Hepatocyte (in vitro differentiated cells): Measurements from ENCODE around the gene SCFD1. TPM values are rescaled to one million over a fixed set of nuclear protein-coding genes. Genes with fewer than 3 reads are reported as not detected.
A peak's percentile ranks its signal among the peaks of the same experiment; 100 is the strongest.

Source experiments
- DNase-seq: peaks from one replicate; pipeline ENCODE4 v3.0.0-alpha.2; 2016; ENCODE audit warnings: low spot score
- H2AFZ ChIP-seq: fragments of 200-600 bp; sonication (generic); 2 replicates; pipeline ENCODE4 v1.6.0; 2016; ENCODE audit warnings: antibody characterized with exemption, mild to moderate bottlenecking
- H3K27ac ChIP-seq: fragments of 200-600 bp; sonication (generic); 2 replicates; pipeline ENCODE4 v1.5.1; 2016; ENCODE audit warnings: mild to moderate bottlenecking
- H3K27me3 ChIP-seq: fragments of 200-600 bp; sonication (generic); 2 replicates; pipeline ENCODE4 v1.6.1; 2016
- H3K36me3 ChIP-seq: fragments of 200-600 bp; sonication (generic); replicated peaks from 2 replicates; pipeline ENCODE4 v1.5.1; 2016; ENCODE audit warnings: low read depth; ENCODE audit not compliant: insufficient read depth
- H3K4me1 ChIP-seq: fragments of 200-600 bp; sonication (generic); 2 replicates; pipeline ENCODE4 v1.5.1; 2016; ENCODE audit warnings: mild to moderate bottlenecking, moderate library complexity; ENCODE audit not compliant: insufficient read depth
- H3K4me2 ChIP-seq: fragments of 200-600 bp; sonication (generic); 2 replicates; pipeline ENCODE4 v1.6.0; 2016
- H3K4me3 ChIP-seq: fragments of 200-600 bp; sonication (generic); 2 replicates; pipeline ENCODE4 v1.5.1; 2016; ENCODE audit warnings: mild to moderate bottlenecking
- H3K79me2 ChIP-seq: fragments of 200-600 bp; sonication (generic); 2 replicates; pipeline ENCODE4 v1.6.0; 2017; ENCODE audit warnings: mild to moderate bottlenecking
- H3K9me2 ChIP-seq: fragments of 200-600 bp; sonication (generic); replicated peaks from 2 replicates; pipeline ENCODE4 v1.6.0; 2017; ENCODE audit warnings: mild to moderate bottlenecking; ENCODE audit not compliant: insufficient read depth
- H3K9me3 ChIP-seq: fragments of 200-600 bp; sonication (generic); 2 replicates; pipeline ENCODE4 v1.5.1; 2016; ENCODE audit warnings: low read depth, mild to moderate bottlenecking
- H4K20me1 ChIP-seq: fragments of 200-600 bp; sonication (generic); 2 replicates; pipeline ENCODE4 v1.6.0; 2016; ENCODE audit warnings: mild to moderate bottlenecking; ENCODE audit not compliant: insufficient read depth, poor library complexity, severe bottlenecking
- CTCF ChIP-seq: fragments of 200-600 bp; sonication (generic); IDR thresholded peaks from 2 replicates; pipeline ENCODE4 v1.5.1; 2016; ENCODE audit warnings: antibody characterized with exemption, mild to moderate bottlenecking; ENCODE audit not compliant: poor library complexity
- EZH2 ChIP-seq: fragments of 200-600 bp; sonication (generic); IDR thresholded peaks from 2 replicates; pipeline ENCODE4 v1.6.1; 2016; ENCODE audit warnings: antibody characterized with exemption, mild to moderate bottlenecking, borderline replicate concordance
- EZH2phosphoT487 ChIP-seq: fragments of 200-600 bp; sonication (generic); IDR thresholded peaks from one replicate; pipeline ENCODE4 v1.6.1; 2018; ENCODE audit warnings: antibody characterized with exemption, mild to moderate bottlenecking, low read depth, moderate library complexity; ENCODE audit not compliant: unreplicated experiment, severe bottlenecking
- WGBS: methylation state at CpG from one replicate; pipeline ENCODE4 v1.1.6; 2016; ENCODE audit warnings: low lambda C conversion rate; ENCODE audit errors: missing lambda C conversion rate; 5-methylcytosine and 5-hydroxymethylcytosine counted together
- polyA plus RNA-seq: library from polyadenylated mRNA; unstranded; fragments of >200 nt; fragmentation: Nextera tagmentation; extraction: Ambion mirVana; gene quantifications from 2 replicates; pipeline ENCODE4 v1.2.1, GENCODE V29; 2016
- total RNA-seq: library from RNA; depleted of rRNA; stranded (reverse); fragments of >200 nt; gene quantifications from 2 replicates; pipeline ENCODE4 v1.2.3, GENCODE V29; 2014

Gene SCFD1
- total and polyA plus RNA-seq, 2 experiments from 2014 or later, result 68.9 to 101 TPM

DNA sequence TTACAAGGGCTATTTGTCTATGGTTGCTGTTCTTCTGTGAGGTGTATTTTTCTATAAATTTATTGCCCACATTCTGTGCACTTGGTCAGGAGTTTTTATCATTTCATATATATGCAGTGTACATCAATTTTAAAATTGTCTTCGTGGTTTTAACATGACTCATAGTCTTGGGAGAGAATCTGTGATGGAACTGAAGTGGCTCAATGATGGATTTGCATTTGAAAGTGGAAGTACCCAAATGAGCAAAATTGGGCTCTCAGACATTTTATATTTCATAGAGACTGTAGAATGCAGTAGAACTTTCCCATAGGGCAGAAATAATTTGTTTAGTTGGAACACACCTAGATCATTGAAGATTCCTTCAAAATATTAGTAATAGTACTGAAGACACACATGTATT, 1.9 kb upstream of the SCFD1 start:
- H3K4me3 ChIP-seq, result no peak overlapping the region
- no peaks in the 10 kb centered on the region for H3K27me3 ChIP-seq
- peaks cover 6% of the 10 kb centered on the region for H4K20me1 ChIP-seq
- DNase-seq, result no peak
- peaks cover 3% of the 10 kb centered on the region for H3K4me1 ChIP-seq
- no peaks in the 10 kb centered on the region for H3K9me2 ChIP-seq
- H3K36me3 ChIP-seq, result no peaks in the 10 kb centered on the region
- no peak for TF ChIP-seq EZH2
- TF ChIP-seq EZH2phosphoT487, result no peak
- TF ChIP-seq CTCF, result no peak
- H3K27ac ChIP-seq, result no peak overlapping the region
- H3K4me2 ChIP-seq, result no peak overlapping the region
- no peak overlapping the region for H2AFZ ChIP-seq
- 95% methylated on average over 1 of the region's 1 CpG for WGBS
- H3K9me3 ChIP-seq, result no peaks in the 10 kb centered on the region
- peaks cover 27% of the 10 kb centered on the region for H3K79me2 ChIP-seq

DNA sequence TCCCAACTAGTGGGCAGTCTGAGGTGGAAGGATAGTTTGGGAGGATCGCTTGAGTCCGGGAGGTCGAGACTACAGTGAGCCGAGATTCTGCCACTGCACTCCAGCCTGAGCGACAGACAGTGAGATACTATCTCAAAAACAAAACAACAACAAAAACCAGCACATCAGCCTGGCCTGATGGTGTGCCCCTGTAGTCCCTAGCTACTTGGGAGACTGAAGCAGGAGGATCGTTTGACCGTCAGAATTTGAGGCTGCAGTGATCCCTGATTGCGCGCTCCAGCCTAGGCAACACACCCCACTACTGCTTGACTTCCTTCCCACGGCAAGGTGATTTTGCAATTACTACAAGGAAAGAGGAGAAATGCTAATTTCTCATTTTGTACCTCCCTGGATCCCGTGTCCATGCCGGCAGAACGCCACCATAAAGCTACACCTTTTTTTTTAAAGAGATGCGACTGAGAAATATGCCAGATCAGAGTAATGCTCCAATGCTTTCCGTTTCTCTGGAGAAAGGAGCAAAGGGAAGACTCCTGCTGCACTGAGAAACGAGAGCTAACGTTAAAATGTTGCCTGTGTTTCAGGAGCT, 672 bp upstream of the SCFD1 start:
- peak overlapping the region; percentile 94 for H3K27ac ChIP-seq
- H3K4me2 ChIP-seq, result peak overlapping the region; percentile 83
- H3K4me1 ChIP-seq, result peaks cover 3% of the 10 kb centered on the region
- TF ChIP-seq EZH2, result no peak
- TF ChIP-seq CTCF, result no peak
- no peak for TF ChIP-seq EZH2phosphoT487
- H3K9me3 ChIP-seq, result no peaks in the 10 kb centered on the region
- peak; percentile 10 for DNase-seq
- peak overlapping the region; percentile 63 for H3K4me3 ChIP-seq
- peaks cover 40% of the 10 kb centered on the region for H3K79me2 ChIP-seq
- H3K36me3 ChIP-seq, result no peaks in the 10 kb centered on the region
- no peaks in the 10 kb centered on the region for H3K27me3 ChIP-seq
- WGBS, result 33% methylated on average over 17 of the region's 17 CpGs
- H2AFZ ChIP-seq, result peak overlapping the region; percentile 97
- no peaks in the 10 kb centered on the region for H3K9me2 ChIP-seq
- H4K20me1 ChIP-seq, result peaks cover 6% of the 10 kb centered on the region

DNA sequence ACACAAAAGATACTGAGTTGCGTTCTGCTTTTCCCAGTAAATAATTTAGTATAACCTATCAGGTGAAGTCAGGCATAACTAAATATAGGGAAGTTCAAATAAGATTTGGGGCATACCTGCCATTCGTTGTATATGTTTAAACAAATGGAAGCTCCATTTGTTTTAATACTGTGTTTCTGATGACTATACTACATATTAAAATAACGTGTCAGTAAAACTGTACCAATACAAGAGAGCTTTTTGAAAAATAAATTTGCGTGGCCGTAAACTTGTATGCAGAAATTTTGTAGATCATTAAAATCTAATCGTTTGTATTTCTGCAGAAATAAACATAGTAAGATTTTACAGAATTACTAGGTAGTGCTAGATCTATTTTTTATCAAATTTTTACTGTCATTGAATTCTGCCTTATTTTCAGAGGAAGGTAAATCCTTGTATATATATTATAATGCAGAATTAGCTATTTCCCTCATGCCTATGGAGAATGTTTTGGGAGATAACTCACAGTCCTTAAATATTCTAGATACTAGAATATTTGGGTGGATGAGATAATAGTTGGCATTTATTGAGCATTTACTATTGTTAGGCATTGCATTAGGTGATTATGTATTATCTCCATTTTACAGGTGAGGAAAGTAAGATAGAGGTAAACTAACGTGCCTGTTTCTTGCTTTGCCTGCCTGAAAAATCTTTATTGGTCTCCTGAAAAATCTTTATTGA, 1.5 kb downstream of the SCFD1 start:
- Histone ChIP-seq H3K4me1 (peaks cover 3% of the 10 kb centered on the region), H2AFZ (no peak overlapping the region), H3K4me3 (peak overlapping the region; percentile 63), H4K20me1 (peaks cover 9% of the 10 kb centered on the region), H3K79me2 (peaks cover 60% of the 10 kb centered on the region), H3K9me3 (no peaks in the 10 kb centered on the region), H3K36me3 (no peaks in the 10 kb centered on the region), H3K4me2 (peak overlapping the region; percentile 71), H3K27me3 (no peaks in the 10 kb centered on the region), H3K27ac (no peak overlapping the region), H3K9me2 (no peaks in the 10 kb centered on the region)
- TF ChIP-seq EZH2 (no peak), EZH2phosphoT487 (no peak), CTCF (no peak)
- no peak for DNase-seq
- 69% methylated on average over 7 of the region's 7 CpGs for WGBS
